OCI-LY7 (cell line): ENCODE results near the gene HSF2.

Source experiments
- EZH2phosphoT487 ChIP-seq: fragments of 200-600 bp; sonication (generic); IDR thresholded peaks from 2 replicates; pipeline ENCODE4 v1.6.1; 2018; ENCODE audit warnings: low read depth, borderline replicate concordance, mild to moderate bottlenecking, mixed run types, antibody characterized with exemption, low read length, moderate library complexity, mixed read lengths
- TF ChIP-seq, protein P1 (sequence below): fragments of 200-600 bp; sonication (generic); conservative IDR thresholded peaks from 2 replicates; pipeline ENCODE4 v1.5.1; 2014; ENCODE audit warnings: mild to moderate bottlenecking, antibody characterized with exemption, low read length, moderate library complexity, mixed read lengths

DNA sequence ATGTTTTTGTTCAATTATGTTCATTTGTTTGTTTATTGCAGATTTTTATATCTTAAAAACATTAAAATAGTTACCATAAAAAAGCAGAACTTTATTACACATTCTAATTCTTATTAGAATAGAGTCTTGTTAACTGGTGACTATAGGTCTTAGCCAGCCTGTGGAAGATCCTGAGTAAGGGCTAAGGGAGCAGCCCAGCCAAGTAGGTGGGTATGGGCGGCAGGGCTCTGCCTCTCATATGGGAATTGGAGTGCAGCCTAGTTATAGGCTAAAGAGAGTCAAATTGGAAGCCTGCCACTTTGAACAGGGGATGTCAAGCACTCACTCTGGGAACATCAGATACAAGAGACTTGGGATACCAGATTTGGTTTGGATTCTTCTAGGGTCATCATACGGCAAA is 10.5 kb upstream of the HSF2 start:
- TF ChIP-seq, protein P1, sequence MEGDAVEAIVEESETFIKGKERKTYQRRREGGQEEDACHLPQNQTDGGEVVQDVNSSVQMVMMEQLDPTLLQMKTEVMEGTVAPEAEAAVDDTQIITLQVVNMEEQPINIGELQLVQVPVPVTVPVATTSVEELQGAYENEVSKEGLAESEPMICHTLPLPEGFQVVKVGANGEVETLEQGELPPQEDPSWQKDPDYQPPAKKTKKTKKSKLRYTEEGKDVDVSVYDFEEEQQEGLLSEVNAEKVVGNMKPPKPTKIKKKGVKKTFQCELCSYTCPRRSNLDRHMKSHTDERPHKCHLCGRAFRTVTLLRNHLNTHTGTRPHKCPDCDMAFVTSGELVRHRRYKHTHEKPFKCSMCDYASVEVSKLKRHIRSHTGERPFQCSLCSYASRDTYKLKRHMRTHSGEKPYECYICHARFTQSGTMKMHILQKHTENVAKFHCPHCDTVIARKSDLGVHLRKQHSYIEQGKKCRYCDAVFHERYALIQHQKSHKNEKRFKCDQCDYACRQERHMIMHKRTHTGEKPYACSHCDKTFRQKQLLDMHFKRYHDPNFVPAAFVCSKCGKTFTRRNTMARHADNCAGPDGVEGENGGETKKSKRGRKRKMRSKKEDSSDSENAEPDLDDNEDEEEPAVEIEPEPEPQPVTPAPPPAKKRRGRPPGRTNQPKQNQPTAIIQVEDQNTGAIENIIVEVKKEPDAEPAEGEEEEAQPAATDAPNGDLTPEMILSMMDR, result no peak
- no peak for TF ChIP-seq EZH2phosphoT487
